Choroid plexus epithelial cell (primary cell): Measurements from ENCODE around the gene CPE.
A peak's percentile ranks its signal among the peaks of the same experiment; 100 is the strongest.

ENCODE experiments used
- DNase-seq: peaks from one replicate; pipeline ENCODE4 v3.0.0-alpha.2; 2010; ENCODE audit warnings: low read depth
- H3K4me3 ChIP-seq: 2 replicates; pipeline ENCODE4 v1.5.1; 2011; ENCODE audit warnings: low read depth, mild to moderate bottlenecking, control low read depth, low read length, moderate library complexity
- TF ChIP-seq, protein P1 (sequence below): conservative IDR thresholded peaks from 2 replicates; pipeline ENCODE4 v1.5.1; 2011; ENCODE audit warnings: low read depth, mild to moderate bottlenecking, control low read depth, inconsistent platforms, low read length, moderate library complexity

The CPE gene

DNA sequence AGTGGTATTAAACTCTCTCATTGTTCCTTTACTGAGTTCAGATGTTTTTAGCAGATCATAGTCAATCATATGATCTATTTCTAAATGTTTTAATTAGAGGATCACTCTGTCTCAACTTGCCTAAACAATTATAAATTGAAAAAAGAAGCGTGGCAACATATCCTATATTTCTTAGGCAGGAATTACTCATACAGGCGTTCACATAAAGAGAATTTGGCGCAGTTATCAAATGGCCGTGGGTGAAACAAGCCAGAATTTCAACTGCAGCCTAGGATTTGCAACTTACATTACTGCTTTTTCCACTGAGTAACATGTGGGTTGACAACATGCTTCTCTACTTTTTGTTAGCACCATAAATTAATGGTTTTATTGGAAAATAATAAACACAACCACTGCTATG, 141.3 kb downstream of the CPE start:
- DNase-seq = no peak
- TF ChIP-seq, protein P1, sequence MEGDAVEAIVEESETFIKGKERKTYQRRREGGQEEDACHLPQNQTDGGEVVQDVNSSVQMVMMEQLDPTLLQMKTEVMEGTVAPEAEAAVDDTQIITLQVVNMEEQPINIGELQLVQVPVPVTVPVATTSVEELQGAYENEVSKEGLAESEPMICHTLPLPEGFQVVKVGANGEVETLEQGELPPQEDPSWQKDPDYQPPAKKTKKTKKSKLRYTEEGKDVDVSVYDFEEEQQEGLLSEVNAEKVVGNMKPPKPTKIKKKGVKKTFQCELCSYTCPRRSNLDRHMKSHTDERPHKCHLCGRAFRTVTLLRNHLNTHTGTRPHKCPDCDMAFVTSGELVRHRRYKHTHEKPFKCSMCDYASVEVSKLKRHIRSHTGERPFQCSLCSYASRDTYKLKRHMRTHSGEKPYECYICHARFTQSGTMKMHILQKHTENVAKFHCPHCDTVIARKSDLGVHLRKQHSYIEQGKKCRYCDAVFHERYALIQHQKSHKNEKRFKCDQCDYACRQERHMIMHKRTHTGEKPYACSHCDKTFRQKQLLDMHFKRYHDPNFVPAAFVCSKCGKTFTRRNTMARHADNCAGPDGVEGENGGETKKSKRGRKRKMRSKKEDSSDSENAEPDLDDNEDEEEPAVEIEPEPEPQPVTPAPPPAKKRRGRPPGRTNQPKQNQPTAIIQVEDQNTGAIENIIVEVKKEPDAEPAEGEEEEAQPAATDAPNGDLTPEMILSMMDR = no peak
- H3K4me3 ChIP-seq = no peak overlapping the region

DNA sequence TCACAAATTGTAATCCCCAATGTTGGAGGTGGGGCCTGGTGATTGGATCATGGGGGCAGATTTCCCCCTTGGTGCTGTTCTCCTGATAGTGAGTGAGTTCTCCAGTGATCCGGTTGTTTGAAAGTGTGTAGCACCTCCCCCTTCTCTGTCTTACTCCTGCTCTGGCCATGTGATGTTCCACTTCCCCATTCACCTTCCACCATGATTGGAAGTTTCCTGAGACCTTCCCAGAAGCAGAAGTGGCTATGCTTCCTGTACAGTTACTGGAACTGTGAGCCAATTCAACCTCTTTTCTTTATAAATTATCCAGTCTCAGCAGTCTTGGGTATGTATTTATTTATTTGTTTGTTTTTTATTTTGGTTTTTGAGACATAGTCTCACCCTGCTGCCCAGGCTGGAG, 143.2 kb downstream of the CPE start:
- TF ChIP-seq, protein P1 = no peak
- no peak for DNase-seq
- H3K4me3 ChIP-seq = no peak overlapping the region

DNA sequence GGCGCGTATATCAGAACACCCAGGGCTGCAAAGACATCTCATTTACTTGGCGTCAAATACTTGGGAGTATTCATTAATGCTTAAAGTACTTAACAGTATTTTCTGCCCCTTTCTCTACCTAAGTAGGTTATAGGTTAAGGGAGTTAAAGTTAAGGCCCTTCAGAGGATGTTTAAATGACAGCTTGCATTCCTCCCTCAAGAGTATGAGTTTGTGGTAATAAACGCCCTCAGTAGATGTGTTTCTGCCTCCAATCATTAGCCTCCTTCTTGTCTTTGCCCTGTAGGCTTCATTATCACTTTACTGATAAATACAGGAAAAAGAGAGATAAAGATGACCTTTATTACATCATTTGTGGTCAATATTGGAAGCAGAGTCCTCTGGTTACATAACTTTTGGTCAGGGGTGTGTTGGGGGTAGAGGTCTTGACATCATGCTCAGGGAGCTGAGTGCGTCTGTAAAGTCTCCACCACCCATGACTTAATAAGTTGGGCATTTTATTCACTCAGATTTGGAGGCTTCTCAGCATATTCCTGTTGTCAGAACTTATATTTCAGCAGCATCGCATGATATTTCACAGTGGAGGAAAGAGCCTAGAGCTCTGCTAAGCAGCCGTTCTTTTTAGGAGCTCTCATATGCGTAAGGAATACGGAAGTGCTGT, 145.9 kb downstream of the CPE start:
- TF ChIP-seq, protein P1 = no peak
- peak; percentile 52 for DNase-seq
- H3K4me3 ChIP-seq = no peak overlapping the region

GRCh38 chr4:165532976-165533375, 154.2 kb downstream of the CPE start:
- no peak overlapping the region for H3K4me3 ChIP-seq
- TF ChIP-seq, protein P1 = no peak
- no peak for DNase-seq

GRCh38 chr4:165537028-165537648, 158.3 kb downstream of the CPE start:
- DNase-seq = peak; percentile 75
- H3K4me3 ChIP-seq = no peak overlapping the region
- TF ChIP-seq, protein P1 = peak; percentile 63

- DNase-seq = no peak
- H3K4me3 ChIP-seq = no peak overlapping the region
- TF ChIP-seq, protein P1 = no peak
These were observed 161.0 kb downstream of the CPE start for GRCh38 chr4:165539801-165540200.
